Measurements from ENCODE around the gene FBXL20.

DNA sequence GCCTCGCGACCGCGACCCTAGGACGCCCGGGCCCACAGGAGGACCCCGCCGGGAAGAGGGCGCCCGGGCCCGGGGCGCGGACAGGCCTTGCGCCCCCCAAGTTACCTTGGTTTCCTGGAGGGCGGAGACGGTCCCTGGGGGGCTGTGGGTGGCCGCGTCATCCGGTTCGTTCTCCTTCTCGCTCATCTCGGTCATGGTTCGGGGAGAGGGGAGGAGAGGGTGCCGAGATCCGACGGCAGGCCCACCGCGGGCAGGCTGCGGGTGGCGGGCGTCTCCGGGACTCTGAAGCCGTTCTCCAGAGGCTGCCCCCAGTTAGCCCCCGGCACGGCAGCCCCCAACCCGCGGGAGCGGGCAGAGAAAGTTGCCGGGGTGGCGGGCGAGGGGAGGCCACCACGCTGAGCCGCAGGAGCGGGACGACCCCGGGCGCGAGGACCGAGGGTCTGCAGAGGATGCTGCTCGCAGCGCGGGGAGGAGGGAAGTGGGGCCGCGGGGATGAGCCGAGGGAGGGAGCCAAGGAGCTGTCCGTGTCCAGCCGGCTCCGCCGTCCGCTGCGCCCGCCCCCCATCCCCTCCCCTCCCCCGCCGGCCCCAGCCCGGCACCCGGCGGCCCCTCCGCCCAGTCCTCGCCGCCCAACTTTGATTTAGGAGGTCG lies 176.0 kb downstream of the FBXL20 start, which contains the start of gene STAC2:
- no peak for TF ChIP-seq POLR2A (IDR thresholded peaks at IDR 0.05)
- TF ChIP-seq, protein P1, sequence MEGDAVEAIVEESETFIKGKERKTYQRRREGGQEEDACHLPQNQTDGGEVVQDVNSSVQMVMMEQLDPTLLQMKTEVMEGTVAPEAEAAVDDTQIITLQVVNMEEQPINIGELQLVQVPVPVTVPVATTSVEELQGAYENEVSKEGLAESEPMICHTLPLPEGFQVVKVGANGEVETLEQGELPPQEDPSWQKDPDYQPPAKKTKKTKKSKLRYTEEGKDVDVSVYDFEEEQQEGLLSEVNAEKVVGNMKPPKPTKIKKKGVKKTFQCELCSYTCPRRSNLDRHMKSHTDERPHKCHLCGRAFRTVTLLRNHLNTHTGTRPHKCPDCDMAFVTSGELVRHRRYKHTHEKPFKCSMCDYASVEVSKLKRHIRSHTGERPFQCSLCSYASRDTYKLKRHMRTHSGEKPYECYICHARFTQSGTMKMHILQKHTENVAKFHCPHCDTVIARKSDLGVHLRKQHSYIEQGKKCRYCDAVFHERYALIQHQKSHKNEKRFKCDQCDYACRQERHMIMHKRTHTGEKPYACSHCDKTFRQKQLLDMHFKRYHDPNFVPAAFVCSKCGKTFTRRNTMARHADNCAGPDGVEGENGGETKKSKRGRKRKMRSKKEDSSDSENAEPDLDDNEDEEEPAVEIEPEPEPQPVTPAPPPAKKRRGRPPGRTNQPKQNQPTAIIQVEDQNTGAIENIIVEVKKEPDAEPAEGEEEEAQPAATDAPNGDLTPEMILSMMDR (IDR thresholded peaks at IDR 0.05): no peak
